IMR-90 (cell line): Measurements from ENCODE around the gene ABR. TPM values are rescaled to one million over a fixed set of nuclear protein-coding genes. Genes with fewer than 3 reads are reported as not detected.

Experiments used
- ATAC-seq: fragments of 200-7000 bp; cut with Tn5 transposase; 2 replicates; pipeline ENCODE4 v1.9.1; 2020; ENCODE audit warnings: low read depth, mild to moderate bottlenecking, moderate library complexity
- BruUV-seq: library from RNA; stranded (reverse); fragments of 400-500 nt; replicated peaks from 2 replicates; lab custom pipeline; 2021; lab: Mats Ljungman, UMichigan
- CTCF ChIA-PET: fragments of 300-600 bp; formaldehyde crosslinking; extraction: SDS; loops from one replicate; lab custom pipeline; 2021; ENCODE audit warnings: antibody characterized with exemption; lab: Yijun Ruan, JAX
- POLR2A ChIA-PET: fragments of 300-600 bp; sonication (Branson Sonifier 250); formaldehyde crosslinking; loops from one replicate; lab custom pipeline; 2022; ENCODE audit warnings: antibody characterized with exemption; ENCODE audit not compliant: unreplicated experiment; lab: Charles Lee
- DNase-seq: peaks from one replicate; pipeline ENCODE4 v3.0.0; 2013
- H2AFZ ChIP-seq: replicated peaks from 2 replicates; pipeline ENCODE3; 2013; ENCODE audit warnings: low read length, mild to moderate bottlenecking; ENCODE audit not compliant: poor library complexity
- H2AK5ac ChIP-seq: 2 replicates; pipeline ENCODE4 v1.6.1; 2013; ENCODE audit warnings: low read depth, low read length, inconsistent platforms
- H2AK9ac ChIP-seq: replicated peaks from 2 replicates; pipeline ENCODE3; 2013; ENCODE audit warnings: mild to moderate bottlenecking, low read depth, low read length, moderate library complexity; ENCODE audit not compliant: poor library complexity
- H2BK120ac ChIP-seq: 2 replicates; pipeline ENCODE4 v1.6.1; 2013; ENCODE audit warnings: low read depth, low read length, inconsistent platforms
- H2BK15ac ChIP-seq: 3 replicates; pipeline ENCODE4 v1.6.1; 2013; ENCODE audit warnings: low read depth, low read length, inconsistent platforms
- H2BK20ac ChIP-seq: 2 replicates; pipeline ENCODE4 v1.6.1; 2013; ENCODE audit warnings: low read depth, mild to moderate bottlenecking, inconsistent platforms, low read length, moderate library complexity
- H2BK5ac ChIP-seq: 2 replicates; pipeline ENCODE4 v1.6.1; 2013; ENCODE audit warnings: mild to moderate bottlenecking, low read depth, low read length, inconsistent platforms; ENCODE audit not compliant: poor library complexity, severe bottlenecking
- H3K14ac ChIP-seq: replicated peaks from 2 replicates; pipeline ENCODE4 v1.6.1; 2013; ENCODE audit warnings: low read depth, low read length, inconsistent platforms
- H3K18ac ChIP-seq: 2 replicates; pipeline ENCODE4 v1.6.1; 2013; ENCODE audit warnings: low read depth, low read length, control low read depth
- H3K23ac ChIP-seq: 2 replicates; pipeline ENCODE4 v1.6.1; 2013; ENCODE audit warnings: low read depth, low read length, inconsistent platforms
- H3K27ac ChIP-seq: 2 replicates; pipeline ENCODE4 v1.5.1; 2013; ENCODE audit warnings: mild to moderate bottlenecking, control low read depth, low read length; ENCODE audit not compliant: insufficient read depth
- H3K27me3 ChIP-seq: 2 replicates; pipeline ENCODE4 v1.6.1; 2013; ENCODE audit warnings: low read length; ENCODE audit not compliant: control insufficient read depth, insufficient read depth
- H3K36me3 ChIP-seq: 2 replicates; pipeline ENCODE4 v1.6.1; 2013; ENCODE audit warnings: low read length, mixed read lengths; ENCODE audit not compliant: control insufficient read depth, insufficient read depth
- H3K4ac ChIP-seq: 2 replicates; pipeline ENCODE4 v1.6.1; 2013; ENCODE audit warnings: low read depth, low read length, inconsistent platforms
- H3K4me1 ChIP-seq: 2 replicates; pipeline ENCODE4 v1.6.1; 2013; ENCODE audit warnings: low read length, mixed read lengths; ENCODE audit not compliant: control insufficient read depth, insufficient read depth
- H3K4me2 ChIP-seq: 2 replicates; pipeline ENCODE4 v1.6.1; 2013; ENCODE audit warnings: low read depth, mild to moderate bottlenecking, control low read depth, low read length, moderate library complexity
- H3K4me3 ChIP-seq: 2 replicates; pipeline ENCODE4 v1.5.1; 2013; ENCODE audit warnings: low read depth, mild to moderate bottlenecking, control low read depth, low read length, moderate library complexity; ENCODE audit not compliant: insufficient read depth
- H3K56ac ChIP-seq: 2 replicates; pipeline ENCODE4 v1.6.1; 2013; ENCODE audit warnings: low read length, inconsistent platforms; ENCODE audit not compliant: insufficient read depth; ENCODE audit errors: extremely low read depth
- H3K79me1 ChIP-seq, 2 experiments: 2 replicates each; pipeline ENCODE4 v1.6.1; 2013; ENCODE audit warnings: low read length in 2 of 2, inconsistent platforms in 1 of 2, low read depth in 1 of 2
- H3K9ac ChIP-seq: 2 replicates; pipeline ENCODE4 v1.6.1; 2013; ENCODE audit warnings: low read depth, low read length, control low read depth
- H3K9me1 ChIP-seq: 2 replicates; pipeline ENCODE4 v1.6.1; 2013; ENCODE audit warnings: low read length, inconsistent platforms; ENCODE audit not compliant: insufficient read depth
- H3K9me3 ChIP-seq: 2 replicates; pipeline ENCODE4 v1.6.1; 2013; ENCODE audit warnings: low read length; ENCODE audit not compliant: control insufficient read depth, insufficient read depth
- H4K20me1 ChIP-seq: 2 replicates; pipeline ENCODE4 v1.6.1; 2013; ENCODE audit warnings: low read length, inconsistent platforms; ENCODE audit not compliant: insufficient read depth
- H4K5ac ChIP-seq: 2 replicates; pipeline ENCODE4 v1.6.1; 2013; ENCODE audit warnings: mild to moderate bottlenecking, low read depth, low read length, control low read depth
- H4K8ac ChIP-seq, 2 experiments: 2 replicates each; pipeline ENCODE4 v1.6.1; 2013; ENCODE audit warnings: low read depth in 2 of 2, low read length in 2 of 2, control low read depth in 1 of 2, inconsistent platforms in 1 of 2
- H4K91ac ChIP-seq: 2 replicates; pipeline ENCODE4 v1.6.1; 2013; ENCODE audit warnings: low read depth, low read length, inconsistent platforms; ENCODE audit not compliant: insufficient read depth
- BHLHE40 ChIP-seq: fragments of 150-350 bp; IDR thresholded peaks from 2 replicates; pipeline ENCODE4 v1.6.1; 2016; ENCODE audit warnings: mild to moderate bottlenecking, low read depth, low read length
- CEBPB ChIP-seq: IDR thresholded peaks from 2 replicates; pipeline ENCODE4 v1.6.1; 2012; ENCODE audit warnings: low read depth, low read length, improper control_type of control experiment
- CHD1 ChIP-seq: IDR thresholded peaks from 2 replicates; pipeline ENCODE4 v1.6.1; 2012; ENCODE audit warnings: low read depth, low read length, improper control_type of control experiment
- FOS ChIP-seq: fragments of 150-350 bp; IDR thresholded peaks from 2 replicates; pipeline ENCODE4 v1.6.1; 2016; ENCODE audit warnings: low read depth, low read length
- MAFK ChIP-seq: IDR thresholded peaks from 2 replicates; pipeline ENCODE4 v1.6.1; 2012; ENCODE audit warnings: low read depth, low read length, improper control_type of control experiment
- MAZ ChIP-seq: IDR thresholded peaks from 2 replicates; pipeline ENCODE4 v1.6.1; 2012; ENCODE audit warnings: low read depth, mild to moderate bottlenecking, low read length, improper control_type of control experiment, moderate library complexity, borderline replicate concordance
- MXI1 ChIP-seq: IDR thresholded peaks from 2 replicates; pipeline ENCODE4 v1.6.1; 2012; ENCODE audit warnings: low read depth, mild to moderate bottlenecking, low read length, moderate library complexity, borderline replicate concordance
- NFE2L2 ChIP-seq: fragments of 150-350 bp; IDR thresholded peaks from 2 replicates; pipeline ENCODE4 v1.6.1; 2016; ENCODE audit warnings: low read depth, mild to moderate bottlenecking, low read length
- RAD21 ChIP-seq: IDR thresholded peaks from 2 replicates; pipeline ENCODE4 v1.6.1; 2012; ENCODE audit warnings: low read length, improper control_type of control experiment
- RCOR1 ChIP-seq: IDR thresholded peaks from 2 replicates; pipeline ENCODE4 v1.6.1; 2012; ENCODE audit warnings: mild to moderate bottlenecking, low read length, improper control_type of control experiment; ENCODE audit not compliant: insufficient replicate concordance
- RFX5 ChIP-seq: IDR thresholded peaks from 2 replicates; pipeline ENCODE4 v1.8.0; 2012; ENCODE audit warnings: low read depth, mild to moderate bottlenecking, low read length, moderate library complexity
- SMC3 ChIP-seq: fragments of 150-350 bp; IDR thresholded peaks from 2 replicates; pipeline ENCODE4 v1.6.1; 2016; ENCODE audit warnings: low read depth, mild to moderate bottlenecking, antibody characterized with exemption, low read length, moderate library complexity
- WGBS, 2 experiments: methylation state at CpG; one replicate each; pipeline versions ENCODE4 v1.1.5 to v1.1.7; 2013; ENCODE audit warnings: missing lambda C conversion rate in 2 of 2; ENCODE audit not compliant: insufficient read length in 1 of 2; ENCODE audit errors: extremely low coverage in 2 of 2; 5-methylcytosine and 5-hydroxymethylcytosine counted together
- dilution Hi-C: fragments of 300-500 bp; cut with HindIII; formaldehyde crosslinking; loops from one replicate; pipeline ENCODE4 v1.14.3; 2018; ENCODE audit warnings: low sequenced_read_pairs; ENCODE audit not compliant: unreplicated experiment
- in situ Hi-C: fragments of 300-500 bp; cut with MboI; formaldehyde crosslinking; loops from 3 replicates; pipeline ENCODE4 v1.14.3; 2019; ENCODE audit warnings: low sequenced_read_pairs, inconsistent platforms, mixed read lengths
- intact Hi-C: fragments of 100-400 bp; cut with micrococcal nuclease; formaldehyde crosslinking; loops from 2 replicates; pipeline ENCODE4 v1.10.0; 2022
- polyA plus RNA-seq, 3 experiments: library from polyadenylated mRNA; depleted of rRNA; stranded (reverse); fragments of >200 nt; gene quantifications; 2 replicates each; pipeline ENCODE4 v1.2.3, GENCODE V29; 2012; ENCODE audit warnings: low replicate concordance in 1 of 3
- total RNA-seq: library from RNA; depleted of rRNA; stranded (reverse); fragments of >200 nt; gene quantifications from 2 replicates; pipeline ENCODE4 v1.2.3, GENCODE V29; 2012
- TF ChIP-seq, protein P1 (sequence below): fragments of 150-350 bp; IDR thresholded peaks from 2 replicates; pipeline ENCODE4 v1.6.1; 2016; ENCODE audit warnings: low read depth, mild to moderate bottlenecking, low read length, moderate library complexity, borderline replicate concordance
- TF ChIP-seq, protein P2 (sequence below): fragments of 150-350 bp; IDR thresholded peaks from 2 replicates; pipeline ENCODE4 v1.6.1; 2017; ENCODE audit warnings: mild to moderate bottlenecking, antibody characterized with exemption, low read length, low read depth
- TF ChIP-seq, protein P3 (sequence below): conservative IDR thresholded peaks from 2 replicates; pipeline ENCODE4 v1.5.1; 2012; ENCODE audit warnings: mild to moderate bottlenecking, low read depth, low read length, improper control_type of control experiment

ABR gene
- total and polyA plus RNA-seq, 2 of the 4 experiments (the other 2 are of a cell fraction) = 28.3 to 79.7 TPM

DNA sequence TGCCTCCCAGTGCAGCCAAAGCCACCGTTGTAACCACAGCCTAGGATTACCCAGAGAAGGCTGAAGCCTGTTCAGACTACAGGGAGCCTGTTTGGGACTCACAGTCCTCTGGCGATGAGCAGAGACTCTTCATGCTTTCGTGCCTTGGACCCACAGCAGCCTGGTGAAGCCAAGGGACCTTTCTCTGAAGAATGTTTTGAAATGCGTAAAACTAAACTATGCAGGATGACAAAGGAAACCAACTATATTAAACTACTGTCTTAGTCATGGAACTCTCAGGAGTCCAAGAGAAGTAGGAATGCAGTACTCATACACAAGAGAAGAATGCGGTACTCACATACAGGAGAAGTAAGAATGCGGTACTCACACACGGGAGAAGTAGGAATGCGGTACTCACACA is 20.9 kb downstream of the ABR start:
- 71% methylated on average over 3 of the region's 8 CpGs; no CpG with 5 or more reads in 1 of the 2 experiments for WGBS, 2 experiments
- ATAC-seq = peak; percentile 95
- Histone ChIP-seq H3K79me1 (peaks cover 9 to 21% of the 10 kb centered on the region in 2 experiments; a peak in 3 of 4 replicates), H3K23ac (no peak overlapping the region), H3K4me1 (peaks cover 7% of the 10 kb centered on the region), H2AFZ (no peak overlapping the region), H2AK9ac (peak overlapping the region; percentile 33), H4K20me1 (peaks cover 31% of the 10 kb centered on the region; the same call in 1 of the 2 replicates), H3K4me3 (no peak overlapping the region), H3K18ac (no peak overlapping the region), H3K27me3 (no peaks in the 10 kb centered on the region), H2BK20ac (peak overlapping the region; percentile 51), H3K4ac (peak overlapping the region; percentile 58), H4K5ac (no peak overlapping the region), H3K14ac (peak overlapping the region; percentile 29; the same call in 1 of the 2 replicates), H2BK5ac (peak overlapping the region; percentile 6), H4K91ac (no peak overlapping the region), H3K27ac (no peak overlapping the region), H3K36me3 (peaks cover 5% of the 10 kb centered on the region; the same call in 1 of the 2 replicates), H3K9ac (no peak overlapping the region), H2AK5ac (0 out of 2 replicates have a peak overlapping the region, but pooled peaks have one; percentile 4), H2BK120ac (no peak overlapping the region), H3K4me2 (no peak overlapping the region; the same call in 1 of the 2 replicates), H4K8ac (no peak overlapping the region), H3K56ac (no peak overlapping the region; the same call in 1 of the 2 replicates), H3K9me1 (peaks cover 13% of the 10 kb centered on the region), H2BK15ac (0 out of 3 replicates have a peak overlapping the region, but pooled peaks have one; percentile 26), H3K9me3 (no peaks in the 10 kb centered on the region)
- in situ Hi-C loops = no loop called here
- no TSS peak for BruUV-seq
- ChIA-PET POLR2A (no interaction called here), CTCF (no interaction called here)
- intact Hi-C loops = no loop called here
- dilution Hi-C loops = no loop called here
- TF ChIP-seq, protein P1, sequence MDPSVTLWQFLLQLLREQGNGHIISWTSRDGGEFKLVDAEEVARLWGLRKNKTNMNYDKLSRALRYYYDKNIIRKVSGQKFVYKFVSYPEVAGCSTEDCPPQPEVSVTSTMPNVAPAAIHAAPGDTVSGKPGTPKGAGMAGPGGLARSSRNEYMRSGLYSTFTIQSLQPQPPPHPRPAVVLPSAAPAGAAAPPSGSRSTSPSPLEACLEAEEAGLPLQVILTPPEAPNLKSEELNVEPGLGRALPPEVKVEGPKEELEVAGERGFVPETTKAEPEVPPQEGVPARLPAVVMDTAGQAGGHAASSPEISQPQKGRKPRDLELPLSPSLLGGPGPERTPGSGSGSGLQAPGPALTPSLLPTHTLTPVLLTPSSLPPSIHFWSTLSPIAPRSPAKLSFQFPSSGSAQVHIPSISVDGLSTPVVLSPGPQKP = no peak
- TF ChIP-seq NFE2L2 (no peak), RFX5 (no peak), RAD21 (no peak), MXI1 (no peak), BHLHE40 (no peak), RCOR1 (no peak), CHD1 (no peak), MAZ (no peak), CEBPB (no peak), SMC3 (no peak), MAFK (no peak), FOS (no peak)
- TF ChIP-seq, protein P2, sequence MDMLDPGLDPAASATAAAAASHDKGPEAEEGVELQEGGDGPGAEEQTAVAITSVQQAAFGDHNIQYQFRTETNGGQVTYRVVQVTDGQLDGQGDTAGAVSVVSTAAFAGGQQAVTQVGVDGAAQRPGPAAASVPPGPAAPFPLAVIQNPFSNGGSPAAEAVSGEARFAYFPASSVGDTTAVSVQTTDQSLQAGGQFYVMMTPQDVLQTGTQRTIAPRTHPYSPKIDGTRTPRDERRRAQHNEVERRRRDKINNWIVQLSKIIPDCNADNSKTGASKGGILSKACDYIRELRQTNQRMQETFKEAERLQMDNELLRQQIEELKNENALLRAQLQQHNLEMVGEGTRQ = no peak
- TF ChIP-seq, protein P3, sequence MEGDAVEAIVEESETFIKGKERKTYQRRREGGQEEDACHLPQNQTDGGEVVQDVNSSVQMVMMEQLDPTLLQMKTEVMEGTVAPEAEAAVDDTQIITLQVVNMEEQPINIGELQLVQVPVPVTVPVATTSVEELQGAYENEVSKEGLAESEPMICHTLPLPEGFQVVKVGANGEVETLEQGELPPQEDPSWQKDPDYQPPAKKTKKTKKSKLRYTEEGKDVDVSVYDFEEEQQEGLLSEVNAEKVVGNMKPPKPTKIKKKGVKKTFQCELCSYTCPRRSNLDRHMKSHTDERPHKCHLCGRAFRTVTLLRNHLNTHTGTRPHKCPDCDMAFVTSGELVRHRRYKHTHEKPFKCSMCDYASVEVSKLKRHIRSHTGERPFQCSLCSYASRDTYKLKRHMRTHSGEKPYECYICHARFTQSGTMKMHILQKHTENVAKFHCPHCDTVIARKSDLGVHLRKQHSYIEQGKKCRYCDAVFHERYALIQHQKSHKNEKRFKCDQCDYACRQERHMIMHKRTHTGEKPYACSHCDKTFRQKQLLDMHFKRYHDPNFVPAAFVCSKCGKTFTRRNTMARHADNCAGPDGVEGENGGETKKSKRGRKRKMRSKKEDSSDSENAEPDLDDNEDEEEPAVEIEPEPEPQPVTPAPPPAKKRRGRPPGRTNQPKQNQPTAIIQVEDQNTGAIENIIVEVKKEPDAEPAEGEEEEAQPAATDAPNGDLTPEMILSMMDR = no peak
- peak; percentile 84 for DNase-seq
